ENCODE results near the gene ZC3H7A. TPM values are rescaled to one million over a fixed set of nuclear protein-coding genes. Genes with fewer than 3 reads are reported as not detected.

The ZC3H7A gene
- total and polyA plus RNA-seq, 2 of the 8 experiments (the other 6 are each of a cell fraction or from before 2014, with no cell fraction given): 32.0 to 55.9 TPM

DNA sequence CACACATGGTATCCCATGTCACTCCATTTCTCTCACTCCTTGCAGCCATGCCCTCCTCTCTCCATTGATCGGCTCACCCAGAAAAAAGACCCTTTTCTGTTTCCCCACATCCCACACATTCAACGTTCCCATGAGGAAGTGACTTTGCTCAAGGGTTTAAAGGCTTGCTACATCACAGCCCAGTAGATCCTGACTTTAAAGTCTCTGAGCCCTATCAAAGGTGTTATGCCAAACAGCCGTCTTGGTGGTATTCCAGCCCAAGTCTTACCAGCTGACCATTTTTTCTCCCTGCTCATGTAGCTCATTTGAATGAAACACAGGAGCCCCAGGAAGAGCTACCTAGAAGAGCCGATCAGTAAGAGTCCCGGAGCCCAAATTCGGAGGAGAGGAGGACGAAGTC, 47.0 kb downstream of the ZC3H7A start (continued):
- TF ChIP-seq RNF2 (IDR thresholded peaks at IDR 0.05; ENCODE audit: borderline replicate concordance, low read depth, low read length, missing control alignments, poor library complexity, severe bottlenecking) (no peak), ATF3 (IDR thresholded peaks at IDR 0.05; ENCODE audit: insufficient read depth, low read depth, low read length) (no peak), PHF8 (conservative IDR thresholded peaks at IDR 0.05; ENCODE audit: low read depth, low read length) (no peak), SUZ12 (IDR thresholded peaks at IDR 0.05; ENCODE audit: low read length) (no peak)
